Measurements from ENCODE around the gene GFRA1.

The GFRA1 gene

GRCh38 chr10:116156819-116157218, 116.2 kb downstream of the GFRA1 start:
- no peak for DNase-seq

DNA sequence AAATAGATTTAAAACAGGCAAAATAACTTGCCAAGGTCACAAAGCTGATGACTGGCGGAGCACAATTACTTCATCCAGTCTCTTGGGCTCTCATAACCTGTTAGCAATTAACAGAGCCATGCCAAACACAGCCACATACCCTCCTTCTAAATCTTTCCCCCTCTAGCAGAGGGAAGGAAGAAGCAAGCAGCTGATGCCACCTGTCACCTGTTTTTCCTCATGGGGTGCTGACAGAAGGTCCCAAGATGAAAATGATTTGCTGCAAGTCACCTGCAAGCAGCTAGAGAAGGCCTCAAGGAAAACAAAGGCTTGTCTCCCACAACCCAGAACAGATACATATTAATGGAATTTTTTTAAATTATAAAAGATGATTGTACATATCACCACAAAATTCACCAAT, 117.8 kb downstream of the GFRA1 start:
- no peak for DNase-seq

DNA sequence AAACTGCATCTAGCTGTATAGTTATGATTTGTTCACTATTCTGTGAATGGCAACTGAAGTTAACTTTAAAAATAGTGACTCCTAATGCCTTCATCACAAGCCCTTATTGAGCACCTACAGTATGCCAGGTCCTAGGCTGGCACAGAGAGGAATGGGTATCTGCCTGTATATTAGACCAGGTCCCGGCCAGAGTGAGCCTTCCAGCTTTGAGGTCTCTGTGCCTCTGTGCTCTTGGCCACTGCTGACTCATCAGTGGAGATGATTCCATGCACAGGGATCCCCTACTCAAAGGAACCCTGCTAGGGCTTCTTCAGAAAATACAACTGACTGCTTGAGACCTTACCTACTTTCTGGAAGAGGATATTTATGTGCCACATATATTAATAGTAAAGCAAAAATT, 118.4 kb downstream of the GFRA1 start:
- no peak for DNase-seq

DNA sequence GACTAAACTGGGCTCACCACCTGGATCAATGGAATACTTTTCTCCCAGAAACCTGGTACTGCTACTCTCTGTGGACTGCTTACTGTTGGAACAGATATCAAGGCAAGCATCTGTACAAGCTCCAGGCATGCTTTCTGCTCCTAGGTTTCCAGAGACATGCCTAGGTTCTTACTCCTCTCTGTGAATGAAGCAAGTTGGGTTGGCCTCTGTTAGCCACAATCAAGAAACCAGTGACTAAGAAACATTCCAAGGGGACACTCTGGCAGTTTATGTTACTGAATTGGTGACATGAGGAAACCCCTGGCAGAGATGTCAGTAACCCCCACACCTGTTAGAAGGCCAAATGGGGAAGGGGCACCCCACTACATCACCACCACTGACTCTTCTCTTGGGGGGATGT, 121.9 kb downstream of the GFRA1 start:
- DNase-seq = no peak

DNA sequence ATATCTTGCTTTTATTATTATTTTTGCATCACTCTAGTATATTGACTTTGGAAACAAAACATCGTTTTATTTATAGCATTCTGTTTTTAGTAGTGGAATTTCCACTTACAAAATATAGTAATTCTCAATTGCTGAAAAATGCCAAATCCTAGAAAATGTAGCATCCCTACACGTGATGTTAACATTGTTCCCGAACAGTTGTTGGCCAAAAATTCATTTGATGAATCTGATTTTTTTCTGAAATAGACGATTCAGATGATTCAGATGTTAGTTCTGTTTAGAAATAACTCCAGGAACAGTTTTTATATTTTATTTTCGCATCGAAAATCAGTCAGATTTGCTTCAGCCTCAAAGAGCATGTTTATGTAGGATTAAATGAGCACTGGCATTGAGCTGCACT, 122.4 kb downstream of the GFRA1 start:
- DNase-seq = no peak

GRCh38 chr10:116147147-116147905, 125.7 kb downstream of the GFRA1 start:
- no peak for DNase-seq

- no peak for DNase-seq
Observed at GRCh38 chr10:116146372-116147140, 126.5 kb downstream of the GFRA1 start.

DNA sequence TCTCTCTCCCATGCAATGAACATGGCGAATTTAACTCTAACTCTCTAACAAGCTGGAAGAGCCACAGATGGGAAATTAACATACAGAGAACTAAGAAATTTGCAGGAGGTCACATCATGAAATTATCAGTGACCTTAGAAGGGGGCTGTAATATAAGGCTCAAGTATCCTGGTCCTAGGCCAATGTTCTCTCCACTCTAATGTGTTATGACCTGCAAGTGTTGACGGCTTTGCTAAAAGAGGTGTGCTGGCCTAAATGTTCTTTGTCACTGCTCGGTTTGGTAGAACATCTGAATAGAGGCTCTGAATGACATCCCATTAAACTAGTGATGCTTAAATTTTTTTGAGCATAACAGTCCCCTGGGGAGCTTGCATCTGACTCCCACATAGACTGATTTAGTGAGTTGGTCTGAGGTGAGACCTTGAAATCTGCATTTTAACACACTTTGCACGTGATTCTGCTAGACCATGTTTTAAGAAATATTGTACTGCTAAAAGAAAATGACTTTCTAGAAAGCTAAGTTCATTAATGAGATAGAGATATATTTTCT, 129.3 kb downstream of the GFRA1 start:
- no peak for DNase-seq

- no peak for DNase-seq
Observed at GRCh38 chr10:116141855-116142254, 131.2 kb downstream of the GFRA1 start.

GRCh38 chr10:116141246-116141645, 131.8 kb downstream of the GFRA1 start:
- no peak for DNase-seq

DNA sequence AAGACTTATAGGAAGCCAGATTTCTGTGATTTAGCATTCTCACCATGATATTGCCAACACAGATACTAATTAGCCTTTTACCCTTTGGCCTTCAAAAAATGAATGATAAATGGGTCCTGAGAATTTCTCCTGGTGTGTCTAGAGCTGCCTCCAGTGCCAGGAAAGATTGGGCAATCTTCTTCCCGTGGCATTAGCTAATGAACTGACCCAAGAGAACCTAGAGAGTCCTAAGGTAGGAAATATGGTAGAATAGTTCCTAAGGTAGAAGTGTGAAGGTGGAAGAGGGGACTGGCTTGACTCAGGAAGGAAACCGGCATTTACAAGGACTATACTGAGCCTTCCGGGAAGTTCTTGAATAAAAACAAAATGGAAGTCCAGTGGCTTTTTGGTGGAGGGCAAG, 133.1 kb downstream of the GFRA1 start:
- DNase-seq = no peak

DNA sequence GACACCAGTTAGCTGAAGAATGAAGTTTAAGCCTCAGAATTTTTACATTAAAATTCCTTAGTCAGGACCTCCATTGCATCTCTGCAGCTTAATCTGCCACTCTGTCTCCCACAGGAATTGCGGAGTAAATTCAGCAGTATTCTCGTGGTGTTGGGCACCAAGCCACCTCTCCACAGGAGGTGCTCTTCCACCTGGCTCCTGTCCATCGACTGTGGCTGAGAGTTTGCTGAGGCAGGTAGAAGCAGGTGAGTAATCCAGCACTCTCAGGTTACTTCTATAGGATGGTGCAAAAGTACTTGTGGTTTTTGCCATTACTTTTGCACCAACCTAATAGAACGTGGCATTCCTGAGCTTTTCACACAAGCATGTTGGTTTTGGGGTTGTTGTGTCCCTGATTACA, 134.1 kb downstream of the GFRA1 start:
- DNase-seq = no peak

DNA sequence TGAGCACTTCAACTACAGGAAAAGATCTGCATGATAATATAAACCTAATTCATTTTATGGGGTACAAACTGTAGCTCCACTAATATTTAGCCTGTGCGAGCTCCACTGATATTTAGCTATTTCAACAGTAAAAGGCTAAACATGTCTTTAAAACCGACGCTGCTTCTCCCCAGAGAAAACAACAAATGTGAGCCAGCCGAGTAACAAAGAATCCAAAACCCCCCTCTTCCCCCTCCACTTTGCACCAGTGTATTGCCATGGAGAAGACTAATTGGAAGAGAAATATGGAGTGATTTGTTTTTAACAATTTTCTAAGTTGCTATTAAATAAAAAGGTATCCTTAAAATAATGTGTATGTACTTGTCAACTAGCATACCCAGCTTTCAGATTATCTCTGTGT, 136.7 kb downstream of the GFRA1 start:
- DNase-seq = no peak

GRCh38 chr10:116134322-116134721, 138.7 kb downstream of the GFRA1 start:
- no peak for DNase-seq

DNA sequence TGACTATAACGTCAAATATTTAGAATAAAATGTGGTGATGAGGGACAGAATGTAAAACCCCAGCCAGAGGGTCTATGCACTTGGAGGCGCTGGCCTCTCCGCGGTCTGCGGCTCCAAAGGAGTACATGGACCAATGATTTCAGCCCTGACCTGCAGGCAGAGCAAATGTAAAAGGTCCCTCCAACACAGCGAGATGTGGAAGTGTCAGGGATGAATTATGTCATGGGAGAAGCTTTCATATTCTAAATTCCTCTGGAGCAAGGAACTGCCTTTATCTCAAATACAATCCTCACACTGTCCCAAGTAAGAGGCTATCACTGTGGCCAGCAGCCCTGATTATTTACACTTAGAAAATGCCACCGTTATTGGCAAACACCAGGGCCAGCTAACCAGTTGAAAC, 139.4 kb downstream of the GFRA1 start:
- DNase-seq = no peak

DNA sequence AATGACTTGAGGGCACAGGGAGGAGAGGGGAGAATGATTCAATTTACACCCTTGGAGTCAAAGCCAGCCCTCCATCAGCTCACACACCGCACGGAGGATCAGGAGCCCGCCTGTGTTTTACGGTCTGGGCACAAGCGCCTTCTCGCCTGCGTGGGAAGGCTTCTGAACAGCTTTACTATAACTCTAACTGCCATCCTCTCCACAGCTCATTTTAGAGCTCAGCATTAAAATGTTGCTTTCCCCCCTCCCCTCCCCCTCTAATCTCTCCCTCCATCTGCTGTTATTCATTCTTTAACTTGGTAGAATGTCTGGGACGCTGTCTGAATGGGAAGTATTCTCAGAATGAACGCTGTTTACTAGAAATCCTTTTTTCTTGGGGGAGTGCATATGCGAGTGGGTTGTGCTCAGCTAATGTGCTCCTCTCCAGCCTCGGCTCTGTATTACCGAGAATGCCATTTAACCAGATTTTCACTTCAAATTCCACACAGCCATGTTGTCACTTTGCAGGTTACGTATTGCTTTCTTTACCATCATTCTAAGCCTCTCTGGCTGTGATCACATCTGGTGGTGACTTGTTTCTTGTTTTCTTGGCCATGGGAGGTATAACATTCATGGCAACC, 140.1 kb downstream of the GFRA1 start:
- no peak for DNase-seq

- no peak for DNase-seq
Observed at GRCh38 chr10:116130006-116130405, 143.0 kb downstream of the GFRA1 start.

GRCh38 chr10:116126954-116127695, 145.9 kb downstream of the GFRA1 start:
- DNase-seq = no peak

DNA sequence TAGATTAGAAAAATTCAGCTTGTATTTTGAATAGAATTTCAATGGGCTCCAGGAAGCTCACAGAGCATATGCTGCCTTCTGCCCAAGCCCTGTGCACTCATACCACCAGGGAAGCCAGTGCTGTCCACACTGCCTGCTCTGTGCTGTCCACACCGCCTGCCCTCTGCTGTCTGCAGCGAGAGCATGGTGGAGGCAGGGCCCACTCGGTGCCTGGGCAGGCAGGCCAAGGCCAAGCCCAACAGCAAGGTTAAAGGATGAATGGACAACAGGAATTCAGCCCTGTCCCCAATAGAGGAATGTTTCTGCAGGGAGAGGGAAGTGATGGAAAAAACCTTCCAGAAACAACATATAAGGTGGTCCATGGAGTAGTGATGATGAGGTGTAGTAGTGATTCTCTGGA, 146.8 kb downstream of the GFRA1 start:
- no peak for DNase-seq

GRCh38 chr10:116125180-116125579, 147.8 kb downstream of the GFRA1 start:
- no peak for DNase-seq

GRCh38 chr10:116124777-116125176, 148.2 kb downstream of the GFRA1 start:
- DNase-seq = no peak

- DNase-seq = no peak
Observed at GRCh38 chr10:116122664-116123063, 150.3 kb downstream of the GFRA1 start.
